Measurements from ENCODE around the gene KCNQ2.

KCNQ2 gene

GRCh38 chr20:63468421-63468820 is 4.0 kb downstream of the KCNQ2 start:
- ChIA-PET POLR2A (no interaction called here), CTCF (no interaction called here)
- H3K4me3 ChIP-seq (ENCODE audit: low read depth, low read length), result no peak overlapping the region
- no peak for TF ChIP-seq CTCF (IDR thresholded peaks at IDR 0.05; ENCODE audit: insufficient read depth, low read length, missing control alignments)
- DNase-seq (ENCODE audit: low read depth, low spot score), result no peak

- no peak for TF ChIP-seq CTCF (IDR thresholded peaks at IDR 0.05; ENCODE audit: insufficient read depth, low read length, missing control alignments)
- no peak overlapping the region for H3K4me3 ChIP-seq (ENCODE audit: low read depth, low read length)
- DNase-seq (ENCODE audit: low read depth, low spot score), result no peak
- POLR2A ChIA-PET, result no interaction called here
- CTCF ChIA-PET, result interaction anchor here (1.5 kb wide), 1 partner anchor 29 kb away, joined by 4 read pairs; no protein-coding TSS in a partner anchor
These were observed 5.0 kb downstream of the KCNQ2 start for GRCh38 chr20:63467294-63468083.

GRCh38 chr20:63466861-63467260 is 5.6 kb downstream of the KCNQ2 start:
- POLR2A ChIA-PET, result no interaction called here
- CTCF ChIA-PET, result interaction anchor here (1.5 kb wide), 1 partner anchor 29 kb away, joined by 4 read pairs; no protein-coding TSS in a partner anchor
- no peak overlapping the region for H3K4me3 ChIP-seq (ENCODE audit: low read depth, low read length)

GRCh38 chr20:63466250-63466825 is 6.1 kb downstream of the KCNQ2 start:
- ChIA-PET POLR2A (no interaction called here), CTCF (interaction anchor here (1.5 kb wide), 1 partner anchor 30 kb away, joined by 4 read pairs; no protein-coding TSS in a partner anchor)
- no peak for DNase-seq (ENCODE audit: low read depth, low spot score)
- no peak for TF ChIP-seq CTCF (IDR thresholded peaks at IDR 0.05; ENCODE audit: insufficient read depth, low read length, missing control alignments)
- H3K4me3 ChIP-seq (ENCODE audit: low read depth, low read length), result no peak overlapping the region

More at GRCh38 chr20:63466861-63467260, 5.6 kb downstream of the KCNQ2 start:
- TF ChIP-seq CTCF (IDR thresholded peaks at IDR 0.05; ENCODE audit: insufficient read depth, low read length, missing control alignments), result no peak
- no peak for DNase-seq (ENCODE audit: low read depth, low spot score)

- H3K4me3 ChIP-seq (ENCODE audit: low read depth, low read length), result no peak overlapping the region
- no peak for DNase-seq (ENCODE audit: low read depth, low spot score)
- TF ChIP-seq CTCF (IDR thresholded peaks at IDR 0.05; ENCODE audit: insufficient read depth, low read length, missing control alignments), result no peak
- POLR2A ChIA-PET, result no interaction called here
- CTCF ChIA-PET, result interaction anchor here (0.9 kb wide), 1 partner anchor 9 kb away, joined by 3 read pairs; no protein-coding TSS in a partner anchor
These were observed 6.8 kb downstream of the KCNQ2 start for GRCh38 chr20:63465380-63466249.

- ChIA-PET CTCF (no interaction called here), POLR2A (no interaction called here)
- H3K4me3 ChIP-seq (ENCODE audit: low read depth, low read length), result no peak overlapping the region
- TF ChIP-seq CTCF (IDR thresholded peaks at IDR 0.05; ENCODE audit: insufficient read depth, low read length, missing control alignments), result no peak
- DNase-seq (ENCODE audit: low read depth, low spot score), result no peak
These were observed 8.2 kb downstream of the KCNQ2 start for GRCh38 chr20:63464289-63464635.
